GM21381 (cell line): ENCODE data around the gene SPRR2B.
"Not testable (repeated sequence)": the region's sequence is repeated elsewhere in the genome, so short reads cannot be mapped to it uniquely, and the experiment has no call there.

Experiments used
- ATAC-seq: cut with Tn5 transposase; IDR thresholded peaks from one replicate; pipeline ENCODE4 v1.9.1; 2021; ENCODE audit warnings: mild to moderate bottlenecking, moderate library complexity; ENCODE audit not compliant: unreplicated experiment

SPRR2B gene

DNA sequence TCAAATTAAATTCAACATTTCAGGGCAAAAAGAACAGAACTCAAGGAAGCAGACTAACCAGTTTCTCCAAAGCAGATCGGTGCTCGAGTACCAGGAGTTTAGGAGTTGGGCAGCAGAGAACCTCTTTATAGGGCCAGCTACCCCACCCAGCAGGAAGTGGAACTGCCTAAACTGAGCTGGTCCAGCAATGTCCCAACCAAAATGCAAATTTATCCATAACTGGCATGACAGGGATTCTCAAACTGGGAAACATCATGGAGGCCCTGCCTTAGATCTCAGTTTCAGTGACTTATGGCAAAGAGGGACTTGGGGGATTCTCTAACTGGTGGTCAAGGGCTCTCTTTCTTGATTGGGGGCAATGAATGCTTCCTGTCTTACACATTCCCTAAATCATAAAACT, at the start of gene SPRR2B:
TSS of gene SPRR2B (minus strand) at position 101 of the 400 bp plus-strand sequence. CDS start 772 bp downstream, outside the sequence.
- ATAC-seq: no peak

DNA sequence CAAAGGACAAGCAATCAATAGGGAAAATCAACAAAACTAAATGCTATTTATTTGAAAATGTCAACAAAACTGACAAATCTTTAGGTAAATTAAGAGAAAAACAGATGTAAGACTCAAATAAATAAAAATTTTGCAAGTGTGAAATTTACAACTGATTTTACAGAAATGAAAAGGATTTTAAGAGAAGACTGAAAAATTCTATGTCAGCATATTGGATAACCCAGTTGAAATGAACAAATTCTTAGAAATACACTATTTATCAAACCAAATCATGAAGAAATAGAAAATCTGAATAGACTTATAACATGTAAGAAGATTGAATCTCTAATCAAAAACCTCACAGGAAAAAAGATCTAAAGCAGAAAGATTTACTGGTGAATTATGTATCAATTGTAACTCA, 49.5 kb upstream of the SPRR2B start:
- no peak for ATAC-seq

DNA sequence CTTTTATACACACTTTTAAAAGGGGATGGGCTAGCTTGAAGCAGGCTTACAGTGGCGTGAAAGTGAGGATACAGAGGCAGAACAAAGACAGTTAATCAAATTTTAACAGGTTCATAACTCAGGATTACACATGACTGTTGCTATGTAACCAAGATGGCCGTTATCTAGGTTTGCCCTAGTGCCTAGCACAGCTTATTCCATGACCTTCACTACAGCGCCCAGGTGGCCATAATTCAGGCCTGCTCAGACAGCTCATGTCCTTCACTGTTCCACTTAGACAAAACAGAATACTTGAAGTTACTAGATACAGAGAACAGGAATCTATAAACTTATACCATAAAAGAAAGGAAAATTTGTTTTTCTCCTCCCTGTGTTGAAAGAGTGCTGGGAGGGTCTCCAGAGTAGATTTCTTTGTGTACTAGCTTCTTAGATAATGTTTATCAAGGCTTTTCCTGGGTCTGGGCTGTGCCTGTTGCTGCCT, 48.1 kb upstream of the SPRR2B start:
- ATAC-seq: no peak

DNA sequence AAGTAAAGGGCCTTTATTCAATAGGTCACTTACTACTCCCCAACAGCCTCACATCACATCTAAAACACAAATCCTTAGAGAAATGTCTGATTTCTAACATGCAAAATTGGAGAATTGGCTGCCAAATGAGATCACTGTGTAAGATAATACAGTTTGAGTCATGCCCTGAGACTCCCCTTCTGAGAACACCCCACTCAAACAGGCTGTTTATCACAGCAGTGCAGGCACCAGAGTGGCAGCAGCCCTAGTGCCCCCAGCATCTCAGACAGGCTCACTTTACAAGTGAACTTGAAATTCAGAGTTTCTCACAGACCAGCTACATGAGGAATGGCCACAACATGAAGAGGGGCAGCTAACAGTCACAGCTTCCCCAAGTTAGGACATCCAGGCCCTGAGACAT, 43.9 kb upstream of the SPRR2B start:
- not testable (repeated sequence) for ATAC-seq

DNA sequence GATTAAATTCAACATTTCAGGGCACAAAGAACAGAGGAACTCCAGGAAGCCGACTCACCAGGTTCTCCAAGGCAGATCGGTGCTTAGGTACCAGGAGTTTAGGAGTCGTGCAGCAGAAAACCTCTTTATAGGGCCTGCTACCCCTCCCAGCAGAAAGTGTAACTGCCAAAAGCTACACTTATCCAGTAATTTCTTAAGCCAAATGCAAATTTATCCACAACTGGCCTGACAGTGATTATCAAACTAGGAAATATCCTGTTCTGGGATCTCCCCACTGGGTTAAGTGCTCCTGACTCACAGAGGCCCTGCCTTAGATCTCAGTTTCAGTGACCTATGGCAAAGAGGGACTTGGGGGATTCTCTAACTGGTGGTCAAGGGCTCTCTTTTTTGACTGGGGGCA, 42.0 kb upstream of the SPRR2B start, which contains the start of gene SPRR2F:
TSS of gene SPRR2F (minus strand) at position 101 of the 400 bp plus-strand sequence. CDS start 783 bp downstream, outside the sequence.
- no peak for ATAC-seq

DNA sequence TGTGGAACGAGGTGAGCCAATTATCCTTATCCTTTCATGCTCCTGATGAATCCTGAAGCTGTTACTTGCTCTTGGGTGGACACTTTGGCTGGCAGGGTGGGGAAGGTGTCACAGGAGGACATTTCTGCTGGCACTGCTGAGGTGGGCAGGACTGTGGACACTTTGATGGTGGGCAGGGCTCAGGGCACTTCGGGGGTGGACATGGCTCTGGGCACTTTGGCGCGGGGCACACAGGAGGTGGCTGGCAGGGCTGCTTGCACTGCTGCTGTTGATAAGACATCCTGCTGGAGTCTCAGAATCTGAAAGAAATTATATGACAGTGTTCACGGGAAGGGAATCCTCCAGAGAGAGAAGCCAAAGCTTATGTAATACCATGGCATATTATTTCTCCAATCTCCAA, 41.0 kb upstream of the SPRR2B start:
- not testable (repeated sequence) for ATAC-seq

DNA sequence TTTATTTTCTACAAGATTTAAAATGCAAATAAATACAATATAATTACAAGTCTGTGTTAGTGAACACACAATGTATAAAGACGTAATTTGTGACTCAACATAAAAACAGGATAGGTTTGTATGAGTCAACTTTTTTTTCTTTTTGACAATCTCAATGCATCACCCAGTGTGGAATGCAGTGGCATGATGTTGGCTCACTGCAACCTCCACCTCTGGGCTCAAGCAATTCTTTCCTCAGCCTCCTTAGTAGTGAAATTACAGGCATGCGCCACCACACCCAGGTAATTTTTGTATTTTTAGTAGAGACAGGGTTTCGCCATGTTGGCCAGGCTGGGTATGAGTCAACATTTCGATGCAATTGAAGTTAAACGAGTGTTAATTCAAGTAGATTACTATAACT, 28.8 kb upstream of the SPRR2B start:
- no peak for ATAC-seq

DNA sequence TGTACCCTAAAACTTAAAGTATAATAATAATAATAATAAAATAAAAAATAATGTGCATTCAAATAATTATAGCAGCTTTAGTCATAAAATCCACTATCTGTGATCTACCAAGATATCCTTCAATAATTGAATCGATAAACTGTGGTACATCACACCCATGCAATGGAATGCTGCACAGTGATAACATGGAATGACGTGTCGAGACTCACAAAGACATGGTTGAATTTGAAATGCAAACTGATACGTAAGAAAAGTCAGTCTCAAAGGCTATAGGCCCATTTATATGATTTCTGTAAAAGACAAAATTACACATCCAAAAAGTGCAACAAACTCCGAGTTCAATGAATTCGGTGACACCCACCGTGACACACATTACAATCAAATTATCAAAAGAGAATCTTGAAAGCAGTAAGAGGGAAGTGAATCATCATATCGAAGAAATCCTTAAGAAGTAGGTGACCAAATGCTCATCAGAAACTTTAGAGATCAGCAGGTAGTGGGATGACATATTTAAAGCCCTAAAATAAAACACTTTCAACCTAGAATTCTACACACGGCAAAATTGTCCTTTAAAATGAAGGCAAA, 28.1 kb upstream of the SPRR2B start:
- no peak for ATAC-seq

DNA sequence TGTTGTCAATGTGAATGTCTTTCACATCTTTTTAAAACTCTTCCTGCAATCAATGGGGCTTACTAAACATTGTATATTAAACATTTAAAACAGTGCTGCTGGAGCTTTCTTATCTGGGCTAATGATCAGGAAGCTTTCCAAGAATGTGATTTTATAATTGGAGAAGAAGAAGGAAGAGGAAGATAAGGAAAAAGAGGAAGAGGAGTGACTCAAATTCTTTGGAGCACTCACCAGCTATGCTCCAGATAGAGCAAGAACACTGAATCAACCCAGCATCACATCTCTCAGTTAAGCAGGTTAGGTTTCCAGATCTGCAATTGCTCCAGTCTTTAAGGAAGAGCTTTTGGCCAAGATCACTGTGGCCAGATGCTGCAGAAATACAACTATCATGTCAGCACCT, 24.4 kb upstream of the SPRR2B start:
- ATAC-seq: no peak

DNA sequence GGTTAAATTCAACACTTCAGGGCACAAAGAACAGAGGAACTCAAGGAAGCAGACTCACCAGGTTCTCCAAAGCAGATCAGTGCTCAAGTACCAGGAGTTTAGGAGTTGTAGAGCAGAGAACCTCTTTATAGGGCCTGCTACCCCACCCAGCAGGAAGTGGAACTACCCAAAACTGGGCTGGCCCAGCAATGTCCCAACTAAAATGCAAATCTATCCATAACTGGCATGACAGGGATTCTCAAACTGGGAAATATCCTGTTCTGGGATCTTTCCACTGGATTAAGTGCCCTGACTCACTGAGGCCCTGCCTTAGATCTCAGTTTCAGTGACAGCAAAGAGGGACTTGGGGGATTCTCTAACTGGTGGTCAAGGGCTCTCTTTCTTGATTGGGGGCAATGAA, 23.0 kb upstream of the SPRR2B start, which contains the start of gene SPRR2E:
TSS of gene SPRR2E (minus strand) at position 101 of the 400 bp plus-strand sequence. CDS start 775 bp downstream, outside the sequence.
- no peak for ATAC-seq

DNA sequence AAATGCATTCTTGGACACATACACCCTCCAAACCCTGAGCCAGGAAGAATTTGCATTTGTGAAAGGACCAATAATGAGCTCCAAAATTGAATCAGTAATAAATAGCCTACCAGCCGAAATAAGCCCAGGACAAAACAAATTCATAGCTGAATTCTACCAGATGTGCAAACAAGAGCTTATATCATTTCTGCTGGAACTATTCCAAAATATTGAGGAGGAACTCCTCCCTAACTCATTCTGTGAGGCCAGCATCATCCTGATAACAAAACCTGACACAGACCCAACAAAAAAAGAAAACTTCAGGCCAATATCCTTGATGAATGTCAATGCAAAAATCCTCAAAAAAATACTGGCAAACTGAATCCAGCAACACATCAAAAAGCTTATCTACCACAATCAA, 16.2 kb upstream of the SPRR2B start:
- ATAC-seq: no peak

DNA sequence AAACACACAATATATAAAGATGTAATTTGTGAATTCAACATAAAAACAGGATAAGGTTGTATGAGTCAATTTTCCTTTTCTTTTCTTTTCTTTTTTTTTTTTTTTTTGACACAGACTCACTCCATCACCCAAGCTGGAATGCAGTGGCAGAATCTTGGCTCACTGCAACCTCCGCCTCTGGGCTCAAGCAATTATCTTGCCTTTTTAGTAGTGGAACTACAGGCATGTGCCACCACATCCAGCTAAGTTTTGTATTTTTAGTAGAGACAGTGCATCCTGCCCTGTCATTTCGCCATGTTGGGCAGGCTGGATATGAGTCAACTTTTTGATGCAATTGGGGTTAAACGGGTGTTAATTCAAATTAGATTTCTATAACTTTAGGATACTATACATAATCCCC, 10.3 kb upstream of the SPRR2B start:
- no peak for ATAC-seq

DNA sequence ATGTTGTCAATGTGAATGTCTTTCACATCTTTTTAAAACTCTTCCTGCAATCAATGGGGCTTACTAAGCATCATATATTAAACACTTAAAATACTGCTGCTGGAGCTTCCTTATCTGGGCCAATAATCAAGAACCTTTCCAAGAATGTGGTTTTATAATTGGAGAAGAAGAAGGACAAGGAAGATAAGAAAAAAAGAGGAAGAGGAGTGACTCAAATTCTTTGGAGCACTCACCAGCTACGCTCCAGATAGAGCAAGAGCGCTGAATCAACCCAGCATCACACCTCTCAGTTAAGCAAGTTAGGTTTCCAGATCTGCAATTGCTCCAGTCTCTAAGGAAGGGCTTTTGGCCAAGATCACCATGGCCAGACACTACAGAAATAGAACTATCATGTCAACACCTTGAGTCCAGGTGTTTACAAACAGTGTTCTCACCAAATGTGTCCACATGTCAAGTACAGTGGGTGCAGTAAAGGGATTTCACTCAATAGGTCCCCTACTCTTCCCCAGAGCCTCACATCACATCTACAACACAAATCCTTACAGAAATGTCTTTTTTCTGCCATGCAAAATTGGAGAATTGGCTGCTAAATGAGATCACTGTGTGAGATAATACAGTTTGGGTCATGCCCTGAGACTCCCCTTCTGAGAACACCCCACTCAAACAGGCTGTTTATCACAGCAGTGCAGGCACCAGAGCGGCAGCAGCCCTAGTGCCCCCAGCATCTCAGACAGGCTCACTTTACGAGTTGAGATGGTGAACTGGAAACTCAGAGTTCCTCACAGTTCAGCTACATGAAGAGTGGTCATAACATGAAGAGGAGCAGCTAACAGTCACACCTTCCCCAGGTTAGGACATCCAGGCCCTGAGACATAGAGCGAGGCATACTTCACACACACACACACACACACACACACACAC, 1.7 kb upstream of the SPRR2B start:
- no peak for ATAC-seq

DNA sequence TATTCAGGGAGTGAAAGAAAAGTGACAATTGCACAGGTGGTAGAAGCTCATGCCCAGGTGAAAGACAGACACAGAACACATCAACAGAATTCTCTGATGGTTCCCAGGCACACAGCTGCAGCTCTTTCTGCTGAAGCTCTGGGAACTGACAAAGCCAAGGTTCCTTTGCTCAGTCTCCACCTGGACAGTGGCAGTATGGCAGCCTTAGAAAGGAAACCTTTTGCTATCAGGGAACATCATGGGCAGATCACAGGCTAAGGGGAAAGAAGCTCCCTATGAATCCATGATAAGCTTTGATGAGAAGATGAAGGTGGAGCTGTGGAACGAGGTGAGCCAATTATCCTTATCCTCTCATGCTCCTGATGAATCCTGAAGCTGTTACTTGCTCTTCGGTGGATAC, 1.2 kb downstream of the SPRR2B start:
- ATAC-seq: no peak

DNA sequence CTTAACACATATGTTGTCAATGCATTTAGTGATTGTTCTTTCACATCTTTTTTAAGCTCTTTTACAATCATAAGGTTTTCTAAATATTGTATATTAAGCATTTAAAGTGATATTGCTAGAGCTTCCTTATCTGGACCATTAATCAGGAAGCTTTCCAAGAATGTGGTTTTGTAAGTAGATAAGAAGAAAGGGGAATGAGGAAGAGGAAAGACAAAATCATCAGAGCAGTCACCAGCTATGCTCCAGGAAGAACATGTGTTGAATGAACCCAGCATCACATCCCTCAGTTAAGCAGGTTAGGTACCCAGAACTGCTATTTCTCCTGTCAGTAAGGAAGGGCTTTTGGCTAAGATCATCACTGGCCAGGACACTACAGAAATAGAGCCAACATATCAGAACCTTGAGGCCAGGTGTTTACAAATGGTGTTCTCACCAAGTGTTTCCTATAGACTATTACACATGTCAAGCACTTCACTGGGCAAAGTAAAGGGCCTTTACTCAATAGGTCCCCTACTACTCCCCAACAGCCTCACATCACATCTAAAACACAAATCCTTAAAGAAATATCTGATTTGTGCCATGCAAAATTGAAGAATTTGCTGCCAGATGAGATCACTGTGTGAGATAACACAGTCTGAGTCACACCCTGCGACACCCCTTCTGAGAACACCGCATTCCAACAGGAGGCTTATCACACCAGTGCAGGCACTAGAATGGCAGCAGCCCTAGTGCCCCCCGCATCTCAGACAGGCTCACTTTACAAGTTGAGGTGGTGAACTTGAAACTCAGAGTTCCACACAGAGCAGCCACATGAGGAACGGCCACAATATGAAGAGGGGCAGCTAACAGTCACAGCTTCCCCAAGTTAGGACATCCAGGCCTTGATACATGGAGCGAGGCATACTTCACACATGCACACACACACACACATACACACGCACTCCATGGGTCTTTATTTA, 12.3 kb downstream of the SPRR2B start:
- ATAC-seq: no peak

DNA sequence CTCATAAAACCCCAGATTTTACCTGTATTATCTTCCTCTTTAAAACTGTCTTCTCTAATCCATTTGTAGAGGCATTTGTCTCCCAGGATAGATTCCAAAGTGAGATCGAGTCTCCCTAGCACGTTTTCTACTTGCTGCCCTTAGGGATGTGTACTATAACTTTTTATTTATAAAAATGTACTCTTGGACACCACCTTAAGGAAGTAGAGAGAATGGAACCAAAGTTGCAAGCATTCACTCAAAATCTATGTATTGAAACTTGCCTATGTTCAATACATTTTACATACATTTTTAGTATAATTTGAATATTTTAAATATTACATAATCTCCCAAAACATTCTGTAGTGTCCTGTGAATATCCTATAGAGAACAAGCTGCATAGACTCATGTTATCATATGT, 13.3 kb downstream of the SPRR2B start:
- no peak for ATAC-seq

DNA sequence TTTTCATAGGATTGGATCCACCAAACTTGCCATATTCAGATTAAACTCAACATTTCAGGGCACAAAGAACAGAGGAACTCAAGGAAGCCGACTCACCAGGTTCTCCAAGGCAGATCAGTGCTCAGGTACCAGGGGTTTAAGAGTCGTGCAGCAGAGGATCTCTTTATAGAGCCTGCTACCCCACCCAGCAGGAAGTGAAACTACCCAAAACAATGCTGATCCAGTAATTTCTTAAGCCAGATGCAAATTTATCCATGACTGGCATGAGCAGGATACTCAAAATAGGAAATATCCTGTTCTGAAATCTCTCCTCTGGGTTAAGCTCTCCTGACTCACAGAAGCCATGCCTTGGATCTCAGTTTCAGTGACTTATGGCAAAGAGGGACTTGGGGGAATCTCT, 14.0 kb downstream of the SPRR2B start, which contains the start of gene SPRR2A:
TSS of gene SPRR2A (minus strand) at position 138 of the 400 bp plus-strand sequence. CDS start 777 bp downstream, outside the sequence.
- no peak for ATAC-seq

DNA sequence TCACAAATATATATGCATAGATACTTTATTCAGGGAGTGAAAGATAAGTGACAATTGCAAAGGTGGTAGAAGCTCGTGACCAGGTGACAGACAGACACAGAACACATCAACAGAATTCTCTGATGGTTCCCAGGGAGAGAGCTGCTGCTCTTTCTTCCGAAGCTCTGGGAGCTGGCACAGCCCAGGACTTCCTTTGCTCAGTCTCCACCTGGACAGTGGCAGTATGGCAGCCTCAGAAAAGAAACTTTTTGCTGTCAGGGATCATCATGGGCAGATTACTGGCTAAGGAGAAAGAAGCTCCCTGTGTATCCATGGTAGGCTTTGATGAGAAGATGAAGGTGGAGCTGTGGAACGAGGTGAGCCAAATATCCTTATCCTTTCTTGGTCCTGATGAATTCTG, 15.3 kb downstream of the SPRR2B start:
- not testable (repeated sequence) for ATAC-seq

DNA sequence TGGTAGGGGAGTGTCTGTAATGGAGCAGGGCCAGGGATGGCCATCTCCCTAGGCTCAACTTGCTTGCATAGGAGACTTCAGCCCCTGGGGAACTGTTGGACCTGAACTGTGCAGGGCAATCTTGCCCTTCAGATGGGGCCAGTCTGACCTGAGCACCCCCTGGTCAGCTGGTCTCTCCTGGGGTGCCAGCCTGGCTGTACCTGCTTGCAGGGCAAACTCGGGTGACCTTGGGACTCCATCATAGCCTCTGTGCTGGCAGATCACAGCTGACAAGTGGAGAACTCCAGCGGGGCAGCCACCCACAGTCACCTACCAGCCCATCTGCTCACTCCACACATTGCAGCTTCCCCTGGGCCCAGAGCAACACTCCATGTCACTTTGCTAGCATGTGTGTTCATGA, 22.2 kb downstream of the SPRR2B start:
- no peak for ATAC-seq

DNA sequence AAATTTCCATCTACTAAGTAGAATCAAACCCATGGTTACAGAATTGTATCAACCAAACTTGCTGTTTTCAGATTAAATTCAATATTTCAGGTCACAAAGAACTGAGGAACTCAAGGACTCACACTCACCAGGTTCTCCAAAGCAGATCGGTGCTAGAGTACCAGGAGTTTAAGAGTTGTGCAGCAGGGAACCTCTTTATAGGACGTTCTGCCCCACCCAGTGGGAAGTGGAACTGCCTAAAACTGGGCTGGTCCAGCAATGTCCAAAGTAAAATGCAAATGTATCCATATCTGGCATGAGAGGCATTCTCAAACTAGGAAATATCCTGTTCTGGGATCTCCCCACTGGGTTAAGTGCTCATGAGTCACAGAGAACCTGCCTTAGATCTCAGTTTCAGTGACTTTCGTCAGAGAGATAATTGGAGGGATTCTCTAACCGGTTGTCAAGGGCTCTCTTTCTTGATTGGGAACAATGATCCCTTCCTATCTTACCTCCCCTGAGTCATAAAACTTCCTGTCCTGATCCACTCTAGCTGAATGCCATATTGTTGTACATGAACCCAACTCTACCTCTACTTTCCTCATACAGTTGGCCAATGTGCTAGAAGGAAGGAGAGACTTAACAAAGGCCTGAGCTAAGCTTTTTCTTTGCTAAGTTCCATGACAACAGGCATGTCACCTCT, 30.3 kb downstream of the SPRR2B start, which contains the start of gene SPRR2D:
TSS of gene SPRR2D (minus strand) at position 171 of the 682 bp plus-strand sequence. CDS start 774 bp downstream, outside the sequence.
- ATAC-seq: no peak
